GM23248 (cell line): Measurements from ENCODE around the gene RTN4RL2.

ENCODE experiments used
- EZH2 ChIP-seq: fragments of 200-600 bp; sonication (generic); IDR thresholded peaks from 2 replicates; pipeline ENCODE4 v1.6.1; 2018; ENCODE audit warnings: antibody characterized with exemption, mild to moderate bottlenecking; ENCODE audit not compliant: insufficient read depth, poor library complexity, severe bottlenecking
- EZH2phosphoT487 ChIP-seq: fragments of 200-600 bp; sonication (generic); IDR thresholded peaks from 2 replicates; pipeline ENCODE4 v1.6.1; 2018; ENCODE audit warnings: antibody characterized with exemption, moderate library complexity, mild to moderate bottlenecking, low read depth; ENCODE audit not compliant: insufficient read depth

DNA sequence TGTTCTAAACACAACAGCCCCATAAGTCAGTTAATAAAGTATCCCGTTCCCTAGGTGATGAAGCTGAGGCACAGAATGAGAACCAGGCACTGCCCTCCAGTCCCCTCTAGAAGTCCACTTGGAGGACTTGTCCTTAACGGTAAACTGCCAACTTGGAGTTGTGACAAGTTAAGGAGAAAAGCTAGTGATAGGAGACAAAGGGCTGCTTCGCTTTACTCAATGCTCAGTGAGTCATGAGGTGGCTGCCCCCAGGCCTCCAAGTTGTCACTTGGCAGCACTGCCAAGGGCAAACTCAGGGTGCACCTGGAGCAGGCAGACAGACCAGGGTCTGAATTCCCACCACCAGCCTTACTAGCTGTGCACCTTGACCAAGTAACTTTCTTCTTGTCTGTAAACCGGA lies 41.6 kb downstream of the RTN4RL2 start:
- TF ChIP-seq EZH2 (no peak), EZH2phosphoT487 (no peak)
